Measurements from ENCODE around the gene ZFAND6. TPM values are rescaled to one million over a fixed set of nuclear protein-coding genes. Genes with fewer than 3 reads are reported as not detected.

ZFAND6 gene
- total RNA-seq, 2 donors from 2014 or later = 85.1 to 146 TPM

DNA sequence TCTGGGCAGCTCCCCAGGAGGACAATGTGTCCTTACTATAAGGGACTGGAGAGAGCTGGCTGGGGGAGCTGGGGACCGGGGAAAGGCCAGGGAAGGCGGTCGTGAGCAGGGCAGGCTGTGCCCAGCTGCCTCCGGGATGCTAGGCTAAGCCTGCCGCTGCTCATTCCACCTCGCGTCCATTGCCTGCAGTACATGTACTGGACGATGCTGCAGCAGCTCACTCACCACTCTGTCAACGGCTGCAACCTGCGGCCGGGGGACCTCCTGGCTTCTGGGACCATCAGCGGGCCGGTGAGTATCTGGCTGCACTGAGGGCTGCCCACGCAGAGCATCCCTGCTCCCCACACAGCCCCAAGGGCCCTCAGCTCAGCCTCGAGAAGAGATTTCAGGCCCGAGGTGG is 120.5 kb downstream of the ZFAND6 start:
- Histone ChIP-seq H3K27me3 (no peaks in the 10 kb centered on the region), H3K27ac (no peak overlapping the region), H3K36me3 (peaks cover 13% of the 10 kb centered on the region), H3K4me1 (peaks cover 0 to 11% of the 10 kb centered on the region in 2 donors), H3K4me3 (no peak overlapping the region), H3K9me3 (no peaks in the 10 kb centered on the region)
- TF ChIP-seq, protein P1, sequence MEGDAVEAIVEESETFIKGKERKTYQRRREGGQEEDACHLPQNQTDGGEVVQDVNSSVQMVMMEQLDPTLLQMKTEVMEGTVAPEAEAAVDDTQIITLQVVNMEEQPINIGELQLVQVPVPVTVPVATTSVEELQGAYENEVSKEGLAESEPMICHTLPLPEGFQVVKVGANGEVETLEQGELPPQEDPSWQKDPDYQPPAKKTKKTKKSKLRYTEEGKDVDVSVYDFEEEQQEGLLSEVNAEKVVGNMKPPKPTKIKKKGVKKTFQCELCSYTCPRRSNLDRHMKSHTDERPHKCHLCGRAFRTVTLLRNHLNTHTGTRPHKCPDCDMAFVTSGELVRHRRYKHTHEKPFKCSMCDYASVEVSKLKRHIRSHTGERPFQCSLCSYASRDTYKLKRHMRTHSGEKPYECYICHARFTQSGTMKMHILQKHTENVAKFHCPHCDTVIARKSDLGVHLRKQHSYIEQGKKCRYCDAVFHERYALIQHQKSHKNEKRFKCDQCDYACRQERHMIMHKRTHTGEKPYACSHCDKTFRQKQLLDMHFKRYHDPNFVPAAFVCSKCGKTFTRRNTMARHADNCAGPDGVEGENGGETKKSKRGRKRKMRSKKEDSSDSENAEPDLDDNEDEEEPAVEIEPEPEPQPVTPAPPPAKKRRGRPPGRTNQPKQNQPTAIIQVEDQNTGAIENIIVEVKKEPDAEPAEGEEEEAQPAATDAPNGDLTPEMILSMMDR (IDR thresholded peaks at IDR 0.05) = no peak
- DNase-seq (ENCODE audit: low spot score) = no peak

DNA sequence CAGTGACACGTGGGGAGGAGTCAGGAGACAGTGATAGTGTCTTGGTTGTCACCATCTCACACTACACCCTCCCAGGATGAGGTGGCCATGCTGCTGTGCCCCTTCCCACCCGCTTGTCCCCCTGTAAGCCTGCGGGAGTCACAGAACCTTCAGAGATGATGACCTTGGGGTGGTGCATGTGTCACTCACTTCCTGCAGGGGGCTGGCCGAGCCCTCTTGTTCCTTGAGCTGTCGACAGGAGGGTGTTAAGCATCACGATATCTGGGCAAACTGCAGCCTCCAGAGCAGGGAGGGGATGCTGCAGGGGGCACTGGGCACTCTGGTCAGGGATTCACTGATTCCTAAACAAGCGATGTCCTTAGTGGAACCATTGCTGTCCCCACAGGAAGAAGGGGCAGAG is 121.0 kb downstream of the ZFAND6 start:
- no peaks in the 10 kb centered on the region for H3K9me3 ChIP-seq
- no peak overlapping the region for H3K4me3 ChIP-seq
- H3K27me3 ChIP-seq = no peaks in the 10 kb centered on the region
- peaks cover 13% of the 10 kb centered on the region for H3K36me3 ChIP-seq
- peaks cover 0 to 11% of the 10 kb centered on the region in 2 donors for H3K4me1 ChIP-seq
- no peak overlapping the region for H3K27ac ChIP-seq
- TF ChIP-seq, protein P1 (IDR thresholded peaks at IDR 0.05) = no peak
- no peak for DNase-seq (ENCODE audit: low spot score)

DNA sequence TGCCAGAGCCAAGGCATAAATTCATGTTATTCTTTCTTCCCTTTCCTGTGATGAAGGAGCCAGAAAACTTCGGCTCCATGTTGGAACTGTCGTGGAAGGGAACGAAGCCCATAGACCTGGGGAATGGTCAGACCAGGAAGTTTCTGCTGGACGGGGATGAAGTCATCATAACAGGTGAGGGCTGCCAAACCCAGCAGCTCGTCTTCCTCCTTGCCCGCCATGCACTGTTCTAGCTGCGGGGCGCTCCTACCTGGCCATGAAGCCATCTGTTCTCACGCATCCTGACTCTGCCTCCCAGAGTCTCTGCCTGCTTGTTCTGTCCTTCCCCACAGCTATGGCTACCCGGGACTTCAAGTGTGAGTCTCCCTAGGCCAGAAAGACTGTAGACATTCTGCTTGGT is 121.5 kb downstream of the ZFAND6 start:
- TF ChIP-seq, protein P1 (IDR thresholded peaks at IDR 0.05) = no peak
- H3K36me3 ChIP-seq = peaks cover 15% of the 10 kb centered on the region
- no peak overlapping the region for H3K4me3 ChIP-seq
- H3K9me3 ChIP-seq = no peaks in the 10 kb centered on the region
- H3K27ac ChIP-seq = no peak overlapping the region
- H3K4me1 ChIP-seq = peaks cover 0 to 11% of the 10 kb centered on the region in 2 donors
- DNase-seq (ENCODE audit: low spot score) = no peak
- no peaks in the 10 kb centered on the region for H3K27me3 ChIP-seq

DNA sequence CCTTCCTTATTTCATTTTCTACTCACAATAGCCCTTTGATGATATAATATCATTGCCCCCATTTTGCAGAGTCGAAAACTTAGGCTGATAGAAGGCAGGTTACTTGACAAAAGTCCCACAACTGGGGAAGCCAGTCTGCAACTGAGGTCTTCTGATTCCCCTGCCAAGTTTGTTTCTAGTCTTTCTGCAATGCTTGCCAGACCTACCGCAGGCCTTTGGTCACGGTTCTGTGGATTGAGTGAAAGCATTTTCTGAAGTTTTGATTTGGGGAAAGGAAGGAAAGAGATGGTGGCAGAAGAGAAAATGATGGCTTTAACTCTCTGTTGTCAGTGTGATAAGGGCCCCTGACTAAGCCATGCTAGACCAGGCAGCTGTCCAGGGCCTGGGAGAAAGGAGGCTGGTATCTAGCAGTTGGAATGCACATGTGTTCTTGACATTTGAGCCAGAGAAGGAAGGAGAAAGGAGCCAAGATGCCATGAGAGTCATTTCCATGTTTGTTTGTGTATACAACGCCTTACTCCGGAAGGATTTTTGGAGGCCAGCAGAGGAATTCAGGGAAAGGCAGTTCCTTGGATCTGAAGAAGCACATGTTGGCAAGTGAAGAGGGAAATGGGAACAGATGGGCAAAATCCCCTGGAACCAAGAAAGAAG is 123.3 kb downstream of the ZFAND6 start:
- Histone ChIP-seq H3K27ac (no peak overlapping the region), H3K9me3 (no peaks in the 10 kb centered on the region), H3K27me3 (no peaks in the 10 kb centered on the region), H3K4me3 (no peak overlapping the region), H3K4me1 (peaks cover 0 to 11% of the 10 kb centered on the region in 2 donors), H3K36me3 (peaks cover 29% of the 10 kb centered on the region)
- DNase-seq (ENCODE audit: low spot score) = no peak
- TF ChIP-seq, protein P1 (IDR thresholded peaks at IDR 0.05) = no peak

DNA sequence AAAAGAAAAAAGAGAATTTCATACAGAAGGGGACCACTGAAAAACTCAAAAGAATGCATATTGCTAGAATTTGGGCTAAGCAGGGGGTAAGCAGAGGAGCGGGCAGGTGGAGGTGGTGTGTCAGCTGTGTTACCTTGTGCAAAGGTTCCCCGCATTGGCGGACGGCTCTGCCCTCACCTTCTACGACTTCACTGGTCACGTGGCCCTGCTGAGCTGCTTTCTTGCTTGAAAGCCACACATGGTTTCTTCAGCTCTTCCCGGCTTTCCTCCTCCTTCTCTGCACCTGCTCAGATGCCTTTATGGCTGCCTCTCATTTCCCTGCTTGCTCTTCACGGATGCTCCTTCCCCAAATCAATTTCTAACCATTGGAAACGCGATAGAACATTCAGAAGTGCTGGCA is 123.8 kb downstream of the ZFAND6 start:
- Histone ChIP-seq H3K36me3 (peaks cover 29% of the 10 kb centered on the region), H3K9me3 (no peaks in the 10 kb centered on the region), H3K4me3 (no peak overlapping the region), H3K27me3 (no peaks in the 10 kb centered on the region), H3K4me1 (peaks cover 0 to 11% of the 10 kb centered on the region in 2 donors), H3K27ac (no peak overlapping the region)
- TF ChIP-seq, protein P1 (IDR thresholded peaks at IDR 0.05) = no peak
- DNase-seq (ENCODE audit: low spot score) = no peak

DNA sequence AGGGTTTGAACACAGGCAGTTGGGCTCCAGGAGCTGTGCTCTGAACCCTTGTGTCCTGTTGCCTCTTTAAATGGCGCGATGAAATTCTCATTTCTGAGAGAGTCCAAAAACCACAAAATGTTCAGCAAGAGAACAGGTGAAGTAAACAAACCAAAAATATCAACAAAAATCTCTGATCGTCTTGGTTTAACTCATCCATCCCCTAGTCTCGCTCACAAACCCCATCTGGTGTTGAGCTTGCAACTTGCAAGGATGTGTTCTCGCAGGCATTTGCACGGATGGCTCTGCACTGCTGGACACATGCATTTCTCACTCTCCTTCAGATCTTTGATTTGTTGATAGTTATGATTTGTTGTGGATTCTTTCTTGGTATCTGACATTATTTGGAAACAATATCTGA is 124.4 kb downstream of the ZFAND6 start:
- no peaks in the 10 kb centered on the region for H3K9me3 ChIP-seq
- H3K4me1 ChIP-seq = peaks cover 0 to 11% of the 10 kb centered on the region in 2 donors
- no peaks in the 10 kb centered on the region for H3K27me3 ChIP-seq
- no peak overlapping the region for H3K4me3 ChIP-seq
- H3K27ac ChIP-seq = no peak overlapping the region
- TF ChIP-seq, protein P1 (IDR thresholded peaks at IDR 0.05) = no peak
- H3K36me3 ChIP-seq = peaks cover 29% of the 10 kb centered on the region
- no peak for DNase-seq (ENCODE audit: low spot score)

All from right atrium auricular region (tissue), 2 donors.